Fibroblast of peridontal ligament (primary cell): ENCODE results near the gene TPCN1.

Experiments
- DNase-seq: peaks from one replicate; pipeline ENCODE4 v3.0.0-alpha.2; 2010; ENCODE audit errors: extremely low read depth

The TPCN1 gene

GRCh38 chr12:113262710-113263109, 41.4 kb downstream of the TPCN1 start:
- peak; percentile 43 for DNase-seq

DNA sequence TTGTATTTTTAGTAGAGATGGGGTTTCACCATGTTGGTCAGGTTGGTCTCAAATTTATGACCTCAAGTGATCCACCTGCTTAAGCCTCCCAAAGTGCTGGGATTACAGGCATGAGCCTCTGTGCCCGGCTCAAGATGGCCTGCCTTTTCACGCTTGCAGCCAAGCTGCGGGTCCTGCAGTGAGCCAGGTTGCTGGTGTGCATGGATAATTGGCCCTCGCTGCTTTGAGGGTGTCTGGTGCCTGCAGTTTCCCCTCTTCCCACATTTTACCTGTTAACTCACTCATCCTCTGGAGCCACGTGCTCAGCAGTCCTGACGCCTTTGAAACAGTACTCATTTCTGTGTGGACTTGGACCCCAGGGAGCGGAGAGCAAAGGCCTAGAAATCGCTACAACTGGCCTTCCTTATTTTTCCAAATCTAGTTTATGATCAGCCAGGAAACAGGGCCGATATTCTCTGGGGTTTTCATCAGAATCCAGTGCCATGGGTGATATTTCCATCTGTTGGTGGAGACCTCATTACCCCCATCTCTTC, 42.2 kb downstream of the TPCN1 start:
- DNase-seq: no peak

DNA sequence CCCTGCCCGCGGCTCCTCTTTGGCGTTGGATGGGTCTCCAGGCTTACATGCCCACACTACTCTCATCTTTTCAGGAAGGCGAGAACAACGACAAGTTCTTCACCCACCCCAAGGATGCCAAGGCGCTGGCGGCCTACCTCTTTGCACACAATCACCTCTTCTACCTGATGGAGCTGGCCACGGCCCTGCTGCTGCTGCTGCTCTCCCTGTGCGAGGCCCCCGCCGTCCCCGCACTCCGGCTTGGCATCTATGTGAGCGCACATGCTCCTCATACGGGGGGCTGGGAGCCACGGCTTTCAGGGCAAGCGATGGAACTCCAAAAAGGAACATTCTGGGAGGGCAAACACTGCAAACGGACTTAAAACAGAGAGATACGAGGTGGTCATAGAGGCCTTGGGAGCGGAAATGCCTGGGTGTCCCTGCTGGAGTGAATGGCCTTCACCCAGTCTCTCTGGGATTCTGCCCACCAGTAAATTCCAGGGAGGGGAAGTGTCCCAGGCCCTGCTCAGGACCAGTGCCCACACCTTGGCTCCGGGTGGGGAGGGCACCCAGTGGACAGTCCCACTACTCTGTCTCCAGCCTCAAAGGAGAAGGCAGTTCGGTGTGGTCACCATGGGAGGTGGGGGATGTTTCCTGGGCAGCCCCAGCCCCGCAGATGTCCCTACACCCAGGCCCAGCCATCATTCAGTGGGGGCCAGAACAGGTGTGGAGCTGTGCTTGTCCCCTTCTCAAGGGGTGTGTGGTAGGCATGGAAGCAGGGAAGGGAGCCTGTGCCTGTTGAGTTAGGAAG, 45.0 kb downstream of the TPCN1 start:
- DNase-seq: no peak

DNA sequence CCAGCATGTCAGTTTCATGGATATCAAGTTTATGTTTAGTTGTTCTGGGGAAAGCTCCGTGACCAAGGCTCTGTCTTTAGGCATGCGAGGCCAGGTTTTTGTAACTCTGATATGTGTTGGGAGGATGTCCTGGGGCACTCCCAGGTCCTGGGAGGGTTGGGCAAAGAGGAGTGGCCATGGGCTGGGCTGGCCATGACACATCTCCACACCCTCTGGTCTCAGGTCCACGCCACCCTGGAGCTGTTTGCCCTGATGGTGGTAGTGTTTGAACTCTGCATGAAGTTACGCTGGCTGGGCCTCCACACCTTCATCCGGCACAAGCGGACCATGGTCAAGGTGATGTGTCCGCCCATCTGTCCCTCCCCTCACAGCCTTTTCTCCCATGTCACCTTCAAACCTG, 46.4 kb downstream of the TPCN1 start:
- no peak for DNase-seq

DNA sequence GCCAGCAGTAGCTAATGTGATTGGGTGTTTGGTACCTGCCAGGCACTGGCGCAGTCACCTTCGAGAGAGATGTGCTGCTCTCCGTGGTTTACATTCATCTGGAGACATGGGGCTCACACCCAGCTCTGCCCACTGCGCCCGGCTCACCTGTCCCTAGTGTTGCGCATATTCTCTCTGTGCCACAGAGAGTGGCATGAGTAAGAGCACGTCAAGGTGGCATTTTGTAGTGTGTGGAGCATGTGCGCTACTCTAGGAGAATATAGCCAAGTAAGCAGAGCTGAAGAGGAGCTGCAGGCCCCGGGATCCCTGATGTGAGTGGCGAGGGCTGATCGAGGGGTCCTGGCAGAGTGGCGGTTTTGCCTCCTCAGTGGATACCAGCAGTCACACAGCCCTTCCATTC, 46.9 kb downstream of the TPCN1 start:
- no peak for DNase-seq

DNA sequence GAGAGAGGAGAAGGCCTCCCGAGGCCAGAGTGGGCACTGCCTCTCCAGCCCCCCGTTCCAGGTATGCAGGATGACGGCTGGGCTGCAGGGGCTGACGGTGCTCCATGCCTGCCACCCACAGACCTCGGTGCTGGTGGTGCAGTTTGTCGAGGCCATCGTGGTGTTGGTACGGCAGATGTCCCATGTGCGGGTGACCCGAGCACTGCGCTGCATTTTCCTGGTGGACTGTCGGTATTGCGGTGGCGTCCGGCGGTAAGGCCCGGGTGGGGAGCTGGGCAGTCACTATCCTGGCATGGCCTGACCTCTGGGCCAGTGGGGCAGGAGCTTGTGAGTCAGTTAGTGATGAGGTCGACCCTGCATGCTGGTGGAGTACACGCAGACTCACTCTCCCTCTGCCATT, 47.4 kb downstream of the TPCN1 start:
- DNase-seq: no peak

GRCh38 chr12:113269257-113269943, 48.1 kb downstream of the TPCN1 start:
- DNase-seq: no peak

DNA sequence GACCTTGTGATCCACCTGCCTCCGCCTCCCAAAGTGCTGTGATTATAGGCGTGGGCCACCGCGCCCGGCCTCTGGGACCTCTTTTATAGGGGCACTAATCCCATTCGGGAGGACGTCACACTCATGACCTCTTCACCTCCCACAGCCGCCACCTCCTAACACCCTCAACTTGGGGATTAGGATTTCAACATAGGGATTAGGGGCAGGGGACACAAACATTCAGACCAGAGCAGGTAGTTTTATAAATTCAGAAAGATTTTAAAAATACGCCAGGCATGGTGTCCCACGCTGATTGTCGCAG, 49.4 kb downstream of the TPCN1 start:
- DNase-seq: no peak

DNA sequence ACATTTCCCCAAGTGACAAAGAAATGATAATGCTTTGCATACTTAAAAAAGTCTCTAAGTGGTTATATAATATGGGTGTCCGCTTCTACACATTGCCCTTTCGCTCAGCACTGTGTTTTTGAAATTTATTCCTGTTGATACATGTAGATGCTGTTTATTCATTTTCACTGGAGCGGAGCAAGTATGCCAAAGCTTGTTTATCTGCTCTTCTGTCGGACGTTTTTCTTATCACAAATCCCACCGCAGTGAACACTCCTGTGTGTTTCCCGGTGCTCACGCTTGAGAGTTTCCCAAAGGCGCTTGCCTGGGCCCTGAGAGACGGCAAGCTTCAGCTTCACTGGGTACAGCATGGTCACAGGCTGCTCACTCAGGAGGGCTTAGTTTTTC, 50.2 kb downstream of the TPCN1 start:
- DNase-seq: no peak

DNA sequence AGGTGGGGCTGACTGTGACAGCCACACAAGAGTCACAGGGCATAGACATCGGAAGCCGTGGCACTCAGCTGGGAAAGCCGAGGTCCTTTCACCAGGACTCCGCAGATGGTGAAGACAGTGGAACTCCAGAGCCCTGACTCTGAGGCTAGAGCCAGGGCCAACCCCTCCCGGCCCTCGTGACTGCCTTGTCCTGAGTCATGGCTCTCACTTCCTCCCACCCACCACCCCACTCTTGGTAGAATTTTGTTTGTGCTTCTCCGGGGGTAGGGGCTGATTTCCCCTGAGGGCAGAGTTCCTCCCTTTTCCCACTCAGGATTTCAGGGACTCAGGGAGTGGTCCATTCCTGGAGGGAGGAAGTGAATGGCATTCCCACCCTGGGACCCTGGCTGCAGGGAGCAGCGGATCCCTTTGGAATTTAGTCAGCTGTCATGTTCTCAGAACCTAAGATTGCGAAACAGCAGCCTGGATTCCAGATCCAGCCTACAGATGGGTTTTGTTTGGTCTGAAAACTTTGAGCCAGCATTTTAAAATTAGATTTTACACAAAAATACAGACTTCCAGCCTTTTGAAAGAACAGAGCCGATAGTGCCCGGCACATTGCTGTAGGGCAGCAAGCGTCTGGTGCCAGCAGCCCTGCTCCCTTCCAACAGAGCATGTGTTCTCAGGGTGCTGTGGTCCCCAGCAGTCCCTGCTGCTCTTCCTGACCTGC, 50.7 kb downstream of the TPCN1 start:
- DNase-seq: peak; percentile 92

- DNase-seq: peak; percentile 19
Measured at GRCh38 chr12:113273053-113273725, 51.9 kb downstream of the TPCN1 start.

GRCh38 chr12:113274848-113275247, 53.6 kb downstream of the TPCN1 start:
- DNase-seq: no peak

GRCh38 chr12:113276306-113276705, 55.0 kb downstream of the TPCN1 start:
- DNase-seq: no peak

DNA sequence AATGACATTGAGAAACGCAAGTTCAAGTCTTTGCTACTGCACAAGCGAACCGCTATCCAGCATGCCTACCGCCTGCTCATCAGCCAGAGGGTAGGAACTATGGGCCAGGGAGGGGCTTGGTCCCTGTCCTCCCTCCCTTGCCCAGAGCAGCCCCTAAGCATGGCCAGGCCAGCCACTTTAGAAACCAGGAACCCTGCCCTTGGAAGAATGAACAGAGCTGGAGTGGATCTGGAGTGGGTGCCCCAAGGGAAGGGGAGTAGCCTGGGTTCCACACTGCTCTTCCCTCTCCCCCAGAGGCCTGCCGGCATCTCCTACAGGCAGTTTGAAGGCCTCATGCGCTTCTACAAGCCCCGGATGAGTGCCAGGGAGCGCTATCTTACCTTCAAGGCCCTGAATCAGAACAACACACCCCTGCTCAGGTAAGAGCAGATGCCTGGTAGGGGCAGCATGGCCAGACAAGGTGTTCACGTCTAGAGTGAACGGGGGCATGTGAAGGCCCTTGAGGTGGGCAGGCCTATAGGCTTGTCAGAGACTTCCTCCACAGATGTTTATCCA, 55.8 kb downstream of the TPCN1 start:
- DNase-seq: no peak

DNA sequence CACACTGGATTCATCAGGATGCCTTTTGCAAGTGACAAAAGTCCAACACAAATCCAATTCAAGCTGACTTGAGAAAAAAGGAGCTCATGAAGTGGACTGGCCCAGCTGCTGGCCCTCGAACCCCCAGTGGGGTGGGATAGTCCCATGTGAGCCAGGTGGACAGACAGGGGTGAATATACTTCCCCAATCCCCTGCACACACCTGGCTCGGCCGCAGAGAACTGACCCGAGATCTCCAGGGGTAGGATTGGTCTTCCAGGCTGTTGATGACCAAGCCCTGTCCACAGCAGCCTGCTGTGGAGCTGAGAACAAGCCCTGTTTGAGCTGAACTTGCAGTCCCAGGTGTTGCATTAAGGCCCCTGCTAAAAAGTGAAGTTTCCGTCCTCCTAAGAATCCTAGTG, 56.2 kb downstream of the TPCN1 start:
- no peak for DNase-seq

DNA sequence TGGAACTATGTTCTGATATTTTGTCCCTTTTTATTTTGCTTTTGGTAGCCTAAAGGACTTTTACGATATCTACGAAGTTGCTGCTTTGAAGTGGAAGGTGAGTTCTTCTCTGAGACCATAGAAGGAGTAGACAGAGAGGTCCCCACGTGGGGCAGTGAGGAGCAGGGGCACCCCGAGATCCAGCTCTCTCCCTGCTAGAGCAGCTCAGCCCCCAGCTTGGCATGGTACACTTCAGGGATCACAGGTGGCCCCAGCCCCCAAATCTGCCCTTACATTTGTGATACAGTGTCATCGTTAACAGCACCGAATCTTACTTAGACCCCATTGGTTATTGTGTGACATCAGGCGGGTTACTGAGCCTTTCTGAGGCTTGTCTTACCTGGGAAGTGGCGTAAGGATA, 56.9 kb downstream of the TPCN1 start:
- no peak for DNase-seq

DNA sequence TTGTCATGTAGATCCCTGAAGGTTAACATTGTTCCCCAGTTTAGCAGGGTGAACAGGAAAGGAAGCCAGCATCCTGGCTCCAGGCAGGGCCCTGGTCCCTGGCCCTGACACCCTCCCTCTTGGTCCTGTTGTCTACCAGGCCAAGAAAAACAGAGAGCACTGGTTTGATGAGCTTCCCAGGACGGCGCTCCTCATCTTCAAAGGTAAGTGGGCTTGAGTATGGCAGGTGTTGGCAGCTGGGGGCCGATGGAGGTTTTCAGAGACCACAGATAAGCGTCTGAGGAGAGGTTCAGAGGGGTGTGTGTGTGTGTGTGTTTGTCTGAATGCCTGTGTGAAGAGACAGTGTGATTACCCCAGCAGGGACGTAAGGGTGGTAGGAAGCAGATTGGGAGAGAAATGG, 57.4 kb downstream of the TPCN1 start:
- no peak for DNase-seq

DNA sequence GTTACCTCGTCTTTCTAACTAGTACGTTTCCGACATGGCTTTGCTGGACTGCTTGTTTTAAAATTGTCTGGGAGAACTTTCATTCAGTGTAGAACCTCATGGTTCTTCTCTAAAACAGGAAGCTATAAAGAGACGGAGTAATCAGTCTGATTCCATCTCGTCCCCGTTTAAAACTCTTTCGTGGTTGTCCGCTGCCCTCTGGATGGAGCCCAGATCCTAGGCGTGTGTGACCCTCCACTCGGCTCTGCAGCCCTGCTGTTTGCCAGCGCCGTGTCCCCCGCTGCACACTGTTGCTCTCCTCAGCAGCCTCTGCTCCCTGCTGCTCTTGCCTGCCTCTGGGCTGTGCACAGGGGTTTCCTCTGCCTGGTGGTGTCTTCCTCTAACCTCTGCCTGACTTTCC, 63.5 kb downstream of the TPCN1 start:
- DNase-seq: no peak

- no peak for DNase-seq
Measured at GRCh38 chr12:113285679-113286610, 64.7 kb downstream of the TPCN1 start.

GRCh38 chr12:113286712-113287111, 65.4 kb downstream of the TPCN1 start:
- no peak for DNase-seq
